ENCODE results near the gene ANKRD63.

Gene ANKRD63

DNA sequence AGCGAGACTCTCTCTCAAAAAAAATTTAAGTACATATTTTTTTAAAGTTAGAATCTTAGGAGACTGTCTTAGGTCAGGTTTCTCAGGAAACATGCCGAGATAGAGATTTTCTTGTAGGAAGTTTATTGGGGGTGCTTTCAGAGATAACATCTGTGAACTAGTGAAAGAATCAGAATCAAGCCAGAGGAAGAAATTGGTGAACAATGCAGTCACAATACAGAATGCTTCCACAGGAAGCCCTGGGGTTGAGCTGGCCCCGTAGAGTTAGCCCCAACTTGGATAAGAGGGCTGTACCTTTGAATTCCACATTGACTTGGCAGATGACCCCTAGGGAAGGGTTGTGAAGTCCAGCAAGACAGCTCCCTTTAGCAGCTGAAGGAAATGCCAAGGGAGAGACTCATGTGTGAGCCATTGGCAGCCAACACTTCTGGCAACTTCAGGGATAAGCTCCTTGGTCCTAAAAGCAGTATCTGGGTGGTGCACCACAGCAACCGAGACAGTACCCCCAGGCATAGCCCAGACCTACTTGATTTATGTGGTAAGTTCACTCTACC lies 31.9 kb upstream of the ANKRD63 start:
- H3K4me3 ChIP-seq (ENCODE audit: low read depth, low read length), result no peak overlapping the region
- no peak for DNase-seq (ENCODE audit: low read depth)
- TF ChIP-seq, protein P1, sequence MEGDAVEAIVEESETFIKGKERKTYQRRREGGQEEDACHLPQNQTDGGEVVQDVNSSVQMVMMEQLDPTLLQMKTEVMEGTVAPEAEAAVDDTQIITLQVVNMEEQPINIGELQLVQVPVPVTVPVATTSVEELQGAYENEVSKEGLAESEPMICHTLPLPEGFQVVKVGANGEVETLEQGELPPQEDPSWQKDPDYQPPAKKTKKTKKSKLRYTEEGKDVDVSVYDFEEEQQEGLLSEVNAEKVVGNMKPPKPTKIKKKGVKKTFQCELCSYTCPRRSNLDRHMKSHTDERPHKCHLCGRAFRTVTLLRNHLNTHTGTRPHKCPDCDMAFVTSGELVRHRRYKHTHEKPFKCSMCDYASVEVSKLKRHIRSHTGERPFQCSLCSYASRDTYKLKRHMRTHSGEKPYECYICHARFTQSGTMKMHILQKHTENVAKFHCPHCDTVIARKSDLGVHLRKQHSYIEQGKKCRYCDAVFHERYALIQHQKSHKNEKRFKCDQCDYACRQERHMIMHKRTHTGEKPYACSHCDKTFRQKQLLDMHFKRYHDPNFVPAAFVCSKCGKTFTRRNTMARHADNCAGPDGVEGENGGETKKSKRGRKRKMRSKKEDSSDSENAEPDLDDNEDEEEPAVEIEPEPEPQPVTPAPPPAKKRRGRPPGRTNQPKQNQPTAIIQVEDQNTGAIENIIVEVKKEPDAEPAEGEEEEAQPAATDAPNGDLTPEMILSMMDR (IDR thresholded peaks at IDR 0.05; ENCODE audit: control insufficient read depth, extremely low read depth, insufficient read depth), result no peak

DNA sequence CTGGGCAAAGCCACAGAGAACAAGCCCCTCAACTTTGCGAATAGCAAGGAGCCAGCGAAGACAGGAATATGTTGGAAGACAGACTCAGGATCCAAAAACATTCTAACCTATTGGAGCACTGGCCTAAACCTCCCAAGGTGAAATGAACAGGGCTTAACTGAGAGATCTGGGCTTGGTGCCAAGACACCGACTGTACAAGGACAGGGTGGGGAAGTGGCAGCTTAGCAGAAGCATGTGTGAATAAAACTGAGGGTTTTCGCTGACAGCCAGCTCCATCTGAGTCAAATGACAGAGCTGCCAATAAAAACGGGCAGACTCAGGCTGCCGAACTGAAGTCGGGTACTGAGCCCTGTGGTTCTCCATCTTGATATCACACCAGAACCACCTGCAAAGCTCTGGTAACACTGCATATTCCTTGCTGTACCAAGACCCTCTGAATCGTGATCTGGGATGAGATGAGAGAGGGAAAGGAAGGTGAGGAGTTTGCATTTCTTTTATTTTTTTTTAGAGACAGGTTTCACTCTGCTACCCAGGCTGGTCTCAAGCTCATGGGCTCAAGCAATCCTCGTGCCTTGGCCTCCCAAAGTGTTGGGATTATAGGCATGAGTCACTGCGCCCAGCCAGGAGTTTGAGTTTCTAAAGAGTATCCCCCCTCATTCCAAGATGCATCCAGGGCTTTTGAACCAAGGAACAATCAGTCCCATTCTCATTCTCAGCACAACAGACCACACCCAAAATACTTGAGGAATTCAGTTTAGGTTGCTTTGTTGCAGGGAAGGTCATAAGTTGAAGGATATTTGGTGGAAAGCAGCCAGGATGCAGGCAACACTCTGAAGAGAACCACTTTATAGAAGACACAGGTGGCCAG lies 30.9 kb upstream of the ANKRD63 start:
- TF ChIP-seq, protein P1 (IDR thresholded peaks at IDR 0.05; ENCODE audit: control insufficient read depth, extremely low read depth, insufficient read depth), result no peak
- no peak overlapping the region for H3K4me3 ChIP-seq (ENCODE audit: low read depth, low read length)
- peak; percentile 25 for DNase-seq (ENCODE audit: low read depth)

DNA sequence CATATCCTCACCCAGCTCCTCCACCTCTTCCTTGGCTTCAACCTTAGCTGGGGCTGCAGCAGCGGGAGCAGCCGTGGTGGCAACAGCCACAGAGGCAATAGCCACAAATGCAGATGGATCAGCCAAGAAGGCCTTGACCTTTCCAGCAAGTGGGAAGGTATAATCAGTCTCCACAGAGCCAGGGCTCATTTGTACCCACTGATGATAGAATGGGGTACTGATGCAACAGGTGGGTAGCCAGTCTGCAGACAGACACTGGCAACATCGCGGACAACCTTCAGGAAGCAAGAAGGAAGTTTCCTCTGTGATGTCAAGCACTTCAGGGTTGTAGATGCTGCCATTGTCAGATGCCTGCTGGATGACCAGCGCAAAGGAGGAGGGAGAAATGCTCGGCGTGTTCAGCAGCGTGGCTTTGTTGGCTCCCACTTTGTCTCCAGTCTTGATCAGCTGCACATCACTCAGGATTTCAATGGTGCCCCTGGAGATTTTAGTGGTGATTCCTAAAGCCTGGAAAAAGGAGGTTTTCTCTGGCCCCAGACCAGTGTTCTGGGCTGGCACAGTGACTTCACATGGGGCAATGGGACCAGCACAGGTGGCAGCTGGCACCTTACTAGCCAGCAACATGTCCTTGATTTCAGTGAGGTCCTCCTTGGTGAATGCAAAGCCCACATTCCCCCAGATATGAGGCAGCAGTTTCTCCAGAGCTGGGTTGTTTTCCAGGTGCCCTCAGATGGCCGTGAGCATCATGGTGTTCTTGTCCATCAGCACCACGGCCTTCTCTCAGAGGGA lies 29.7 kb upstream of the ANKRD63 start:
- no peak overlapping the region for H3K4me3 ChIP-seq (ENCODE audit: low read depth, low read length)
- TF ChIP-seq, protein P1 (IDR thresholded peaks at IDR 0.05; ENCODE audit: control insufficient read depth, extremely low read depth, insufficient read depth), result no peak
- no peak for DNase-seq (ENCODE audit: low read depth)

DNA sequence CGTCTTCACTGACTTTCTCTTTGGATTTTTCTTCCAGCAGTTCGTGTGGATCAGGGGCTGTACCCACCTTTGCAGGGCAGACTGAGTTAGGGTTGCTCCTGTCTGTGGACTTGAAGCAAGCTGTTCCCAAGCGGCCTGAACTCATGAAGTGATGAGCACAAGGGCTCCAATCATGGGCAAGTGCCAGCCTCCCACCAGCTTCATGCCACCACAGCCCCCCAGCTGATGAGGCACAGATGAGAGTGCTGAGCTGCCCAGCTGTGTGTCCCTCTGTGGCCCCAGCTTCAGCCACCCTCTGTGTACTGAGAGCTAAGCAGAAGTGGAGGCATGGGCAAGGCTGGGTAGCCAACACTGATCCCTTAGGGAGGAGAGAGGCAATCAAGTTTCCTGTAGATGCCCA lies 28.1 kb upstream of the ANKRD63 start:
- TF ChIP-seq, protein P1 (IDR thresholded peaks at IDR 0.05; ENCODE audit: control insufficient read depth, extremely low read depth, insufficient read depth), result no peak
- no peak overlapping the region for H3K4me3 ChIP-seq (ENCODE audit: low read depth, low read length)
- no peak for DNase-seq (ENCODE audit: low read depth)

DNA sequence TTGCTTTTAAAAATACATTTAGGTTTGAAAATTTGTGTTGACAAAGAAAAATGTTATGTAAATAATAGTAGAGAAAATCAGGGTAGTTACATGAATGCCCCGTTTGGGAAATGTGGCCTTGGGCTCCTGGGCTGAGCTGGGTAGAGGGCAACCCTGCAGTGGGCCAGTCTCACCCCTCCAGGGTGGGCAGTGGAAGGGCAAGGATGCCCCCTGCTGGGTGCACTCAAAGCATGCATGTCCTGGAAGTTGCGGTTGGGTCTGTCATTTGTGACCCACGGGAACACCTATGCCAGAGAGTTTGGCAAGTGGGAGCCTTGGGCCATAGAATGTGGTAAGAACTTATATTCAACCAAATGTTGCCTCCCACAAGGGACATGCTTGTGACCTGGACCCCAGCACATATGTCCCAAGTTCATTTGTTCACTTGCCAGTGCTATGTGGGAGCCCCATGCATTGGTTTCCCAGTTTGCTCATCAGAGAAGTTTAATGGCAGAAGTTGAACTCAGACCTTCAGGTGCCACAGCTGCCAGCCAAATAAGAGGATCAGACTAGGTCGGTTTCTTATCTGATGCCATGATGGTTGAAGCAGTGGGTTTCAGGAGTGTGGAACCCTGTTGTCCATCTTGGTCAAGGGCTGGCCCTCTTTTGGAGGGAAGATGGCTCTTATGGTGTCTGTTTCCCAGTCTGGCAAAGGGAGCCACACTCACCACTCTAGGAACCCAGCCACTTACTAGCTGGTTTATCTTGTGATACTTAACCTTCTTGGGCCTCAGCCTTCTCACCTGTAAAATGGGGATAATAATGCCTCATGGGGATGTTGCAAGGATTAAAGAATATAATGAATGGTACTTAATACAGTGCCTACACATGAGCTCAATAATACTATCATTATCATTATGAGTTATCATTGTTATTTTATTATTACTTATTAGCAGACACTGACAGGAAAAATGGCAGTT lies 27.4 kb upstream of the ANKRD63 start:
- TF ChIP-seq, protein P1 (IDR thresholded peaks at IDR 0.05; ENCODE audit: control insufficient read depth, extremely low read depth, insufficient read depth), result peak; percentile 83
- no peak overlapping the region for H3K4me3 ChIP-seq (ENCODE audit: low read depth, low read length)
- DNase-seq (ENCODE audit: low read depth), result no peak

DNA sequence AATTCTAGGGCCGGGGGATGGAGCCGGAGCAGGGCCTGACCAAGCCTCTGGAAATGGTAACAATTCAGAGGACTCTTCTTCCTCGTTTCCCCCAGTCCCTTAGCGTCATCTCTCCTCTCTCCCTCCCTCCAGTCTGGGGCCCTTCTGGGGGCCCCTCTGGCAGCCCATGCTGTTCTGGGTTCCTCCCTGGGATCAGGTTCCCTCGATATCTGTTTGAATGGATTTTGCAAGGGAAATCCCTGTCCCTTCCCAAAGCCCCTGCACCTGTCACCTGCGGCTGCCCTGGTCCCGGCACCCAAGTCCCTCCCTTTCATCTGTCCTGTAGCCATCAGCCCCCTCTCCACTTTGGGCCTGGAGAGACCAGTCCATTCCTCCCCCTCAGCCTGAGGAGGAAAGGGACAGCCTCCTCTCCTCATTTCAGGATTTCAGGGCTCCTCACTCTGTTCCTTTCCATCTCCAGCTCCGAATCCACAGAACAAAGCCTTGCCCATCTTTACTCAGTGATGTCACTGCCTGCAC lies 26.5 kb upstream of the ANKRD63 start:
- no peak for DNase-seq (ENCODE audit: low read depth)
- no peak overlapping the region for H3K4me3 ChIP-seq (ENCODE audit: low read depth, low read length)
- TF ChIP-seq, protein P1 (IDR thresholded peaks at IDR 0.05; ENCODE audit: control insufficient read depth, extremely low read depth, insufficient read depth), result no peak
